Measurements from ENCODE around the gene DCDC2B. TPM values are rescaled to one million over a fixed set of nuclear protein-coding genes. Genes with fewer than 3 reads are reported as not detected.
A peak's percentile ranks its signal among the peaks of the same experiment; 100 is the strongest.

The DCDC2B gene
- total and polyA plus RNA-seq, 2 of the 13 experiments (the other 11 are each of a cell fraction or from before 2014, with no cell fraction given) = not detected

DNA sequence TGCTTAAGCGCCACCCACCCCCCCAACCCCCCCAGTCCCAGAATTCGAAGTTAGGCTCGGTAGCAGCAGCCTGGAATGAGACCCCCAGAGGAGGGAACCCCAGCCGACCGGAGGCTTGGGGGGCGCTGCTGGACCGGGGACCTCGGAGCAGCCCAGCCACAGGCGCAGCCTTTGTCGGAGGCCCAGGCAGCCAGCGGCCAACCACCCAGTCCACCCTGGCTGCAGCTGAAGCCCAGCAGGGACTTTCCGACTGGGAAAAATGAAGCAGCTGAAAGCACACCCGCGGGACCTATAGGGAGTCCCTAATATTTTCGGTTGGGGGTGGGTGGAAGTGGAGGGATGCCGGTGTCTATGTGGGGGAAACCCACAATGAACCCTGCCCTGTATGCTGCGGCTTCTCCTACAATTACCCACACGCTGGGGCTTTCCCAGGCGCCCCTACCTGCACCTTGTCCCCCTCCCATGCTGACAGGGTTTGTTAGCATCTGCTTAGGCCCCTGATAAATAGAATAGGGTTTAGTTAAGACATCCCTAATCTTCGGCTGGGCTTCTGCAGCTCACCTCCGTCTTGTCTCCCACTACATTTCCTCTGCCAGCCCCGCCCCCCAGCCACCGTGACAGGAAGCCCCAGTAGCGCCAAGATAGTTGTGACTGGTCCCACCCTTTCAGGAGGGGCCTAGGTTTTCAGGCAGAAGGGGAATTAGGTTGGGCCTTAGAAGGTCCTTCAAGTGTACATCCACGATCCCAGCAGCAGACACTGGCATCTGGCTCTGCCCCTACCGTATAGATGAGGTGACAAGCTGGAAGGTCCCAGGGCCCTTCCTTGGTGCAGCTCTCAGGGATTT lies 7.7 kb upstream of the DCDC2B start (continued):
- TF ChIP-seq PCBP2 (optimal IDR thresholded peaks at IDR 0.05; ENCODE audit: low read depth, low read length, poor library complexity, severe bottlenecking) (no peak), PHF5A (CRISPR knock-in tag; IDR thresholded peaks at IDR 0.05; ENCODE audit: low read depth, unreplicated experiment) (no peak), HNF4A (CRISPR knock-in tag; IDR thresholded peaks at IDR 0.05) (no peak), ZFP37 (CRISPR knock-in tag; IDR thresholded peaks at IDR 0.05; ENCODE audit: borderline replicate concordance) (no peak), SSRP1 (CRISPR knock-in tag; IDR thresholded peaks at IDR 0.05) (no peak), RORA (CRISPR knock-in tag; IDR thresholded peaks at IDR 0.05) (no peak), ZBTB1 (CRISPR knock-in tag; IDR thresholded peaks at IDR 0.05; ENCODE audit: borderline replicate concordance) (no peak), ZNF350 (CRISPR knock-in tag; IDR thresholded peaks at IDR 0.05; ENCODE audit: borderline replicate concordance, low read depth) (no peak), THAP11 (CRISPR knock-in tag; IDR thresholded peaks at IDR 0.05) (no peak), KLF15 (CRISPR knock-in tag; IDR thresholded peaks at IDR 0.05; ENCODE audit: borderline replicate concordance) (no peak), ATF7-NPFF (CRISPR knock-in tag; IDR thresholded peaks at IDR 0.05; ENCODE audit: low read depth) (peak; percentile 54; the same call in 1 of the 2 replicates), SP2 (CRISPR knock-in tag; IDR thresholded peaks at IDR 0.05) (no peak), ZFP82 (CRISPR knock-in tag; IDR thresholded peaks at IDR 0.05; ENCODE audit: borderline replicate concordance) (no peak), TFAP4 (IDR thresholded peaks at IDR 0.05; ENCODE audit: borderline replicate concordance, low read depth) (0 out of 2 replicates have a peak, but pooled peaks have one; percentile 13), HNRNPLL (IDR thresholded peaks at IDR 0.05; ENCODE audit: low read depth, low read length, poor library complexity, severe bottlenecking) (peak; percentile 36), SETDB1 (CRISPR knock-in tag; IDR thresholded peaks at IDR 0.05; ENCODE audit: borderline replicate concordance) (no peak), TOPORS (CRISPR knock-in tag; IDR thresholded peaks at IDR 0.05) (no peak), MIXL1 (CRISPR knock-in tag; IDR thresholded peaks at IDR 0.05) (no peak), ZNF614 (CRISPR knock-in tag; IDR thresholded peaks at IDR 0.05; ENCODE audit: borderline replicate concordance) (no peak), KLF13 (CRISPR knock-in tag; IDR thresholded peaks at IDR 0.05) (no peak), ISX (CRISPR knock-in tag; conservative IDR thresholded peaks at IDR 0.05) (no peak), ZNF234 (CRISPR knock-in tag; conservative IDR thresholded peaks at IDR 0.05) (no peak)
- TF ChIP-seq, protein P1, sequence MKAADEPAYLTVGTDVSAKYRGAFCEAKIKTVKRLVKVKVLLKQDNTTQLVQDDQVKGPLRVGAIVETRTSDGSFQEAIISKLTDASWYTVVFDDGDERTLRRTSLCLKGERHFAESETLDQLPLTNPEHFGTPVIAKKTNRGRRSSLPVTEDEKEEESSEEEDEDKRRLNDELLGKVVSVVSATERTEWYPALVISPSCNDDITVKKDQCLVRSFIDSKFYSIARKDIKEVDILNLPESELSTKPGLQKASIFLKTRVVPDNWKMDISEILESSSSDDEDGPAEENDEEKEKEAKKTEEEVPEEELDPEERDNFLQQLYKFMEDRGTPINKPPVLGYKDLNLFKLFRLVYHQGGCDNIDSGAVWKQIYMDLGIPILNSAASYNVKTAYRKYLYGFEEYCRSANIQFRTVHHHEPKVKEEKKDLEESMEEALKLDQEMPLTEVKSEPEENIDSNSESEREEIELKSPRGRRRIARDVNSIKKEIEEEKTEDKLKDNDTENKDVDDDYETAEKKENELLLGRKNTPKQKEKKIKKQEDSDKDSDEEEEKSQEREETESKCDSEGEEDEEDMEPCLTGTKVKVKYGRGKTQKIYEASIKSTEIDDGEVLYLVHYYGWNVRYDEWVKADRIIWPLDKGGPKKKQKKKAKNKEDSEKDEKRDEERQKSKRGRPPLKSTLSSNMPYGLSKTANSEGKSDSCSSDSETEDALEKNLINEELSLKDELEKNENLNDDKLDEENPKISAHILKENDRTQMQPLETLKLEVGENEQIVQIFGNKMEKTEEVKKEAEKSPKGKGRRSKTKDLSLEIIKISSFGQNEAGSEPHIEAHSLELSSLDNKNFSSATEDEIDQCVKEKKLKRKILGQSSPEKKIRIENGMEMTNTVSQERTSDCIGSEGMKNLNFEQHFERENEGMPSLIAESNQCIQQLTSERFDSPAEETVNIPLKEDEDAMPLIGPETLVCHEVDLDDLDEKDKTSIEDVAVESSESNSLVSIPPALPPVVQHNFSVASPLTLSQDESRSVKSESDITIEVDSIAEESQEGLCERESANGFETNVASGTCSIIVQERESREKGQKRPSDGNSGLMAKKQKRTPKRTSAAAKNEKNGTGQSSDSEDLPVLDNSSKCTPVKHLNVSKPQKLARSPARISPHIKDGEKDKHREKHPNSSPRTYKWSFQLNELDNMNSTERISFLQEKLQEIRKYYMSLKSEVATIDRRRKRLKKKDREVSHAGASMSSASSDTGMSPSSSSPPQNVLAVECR (CRISPR knock-in tag; IDR thresholded peaks at IDR 0.05; ENCODE audit: borderline replicate concordance) = 0 out of 2 replicates have a peak, but pooled peaks have one; percentile 5
- TF ChIP-seq, protein P2, sequence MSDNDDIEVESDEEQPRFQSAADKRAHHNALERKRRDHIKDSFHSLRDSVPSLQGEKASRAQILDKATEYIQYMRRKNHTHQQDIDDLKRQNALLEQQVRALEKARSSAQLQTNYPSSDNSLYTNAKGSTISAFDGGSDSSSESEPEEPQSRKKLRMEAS (IDR thresholded peaks at IDR 0.05) = 0 out of 2 replicates have a peak, but pooled peaks have one; percentile 12
- TF ChIP-seq, protein P3, sequence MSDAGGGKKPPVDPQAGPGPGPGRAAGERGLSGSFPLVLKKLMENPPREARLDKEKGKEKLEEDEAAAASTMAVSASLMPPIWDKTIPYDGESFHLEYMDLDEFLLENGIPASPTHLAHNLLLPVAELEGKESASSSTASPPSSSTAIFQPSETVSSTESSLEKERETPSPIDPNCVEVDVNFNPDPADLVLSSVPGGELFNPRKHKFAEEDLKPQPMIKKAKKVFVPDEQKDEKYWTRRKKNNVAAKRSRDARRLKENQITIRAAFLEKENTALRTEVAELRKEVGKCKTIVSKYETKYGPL (CRISPR knock-in tag; IDR thresholded peaks at IDR 0.05) = no peak
